CD14-positive monocyte (primary cell): ENCODE measurements around the gene IGFL1. TPM values are rescaled to one million over a fixed set of nuclear protein-coding genes. Genes with fewer than 3 reads are reported as not detected.

Source experiments
- DNase-seq, 3 donors: peaks; one replicate each; pipeline ENCODE4 v3.0.0-alpha.2; 2011 to 2022
- H2AFZ ChIP-seq: 2 replicates; pipeline ENCODE4 v1.6.0; 2012; ENCODE audit warnings: mild to moderate bottlenecking, low read depth, low read length, inconsistent platforms; ENCODE audit not compliant: insufficient read depth, poor library complexity, severe bottlenecking
- H3K27ac ChIP-seq, 2 donors: 1 replicate in 1 of 2; 2 replicates in 1 of 2; pipeline ENCODE4 v1.5.1; 2012 to 2013; ENCODE audit warnings: low read length in 2 of 2, control low read depth in 1 of 2, inconsistent platforms in 1 of 2, low read depth in 1 of 2, mild to moderate bottlenecking in 1 of 2
- H3K27me3 ChIP-seq, 2 donors: one replicate each; pipeline versions ENCODE4 v1.6.0 to v1.6.1; 2011 to 2013; ENCODE audit warnings: low read length in 2 of 2; ENCODE audit not compliant: control insufficient read depth in 2 of 2, insufficient read depth in 2 of 2
- H3K36me3 ChIP-seq, 2 donors: replicated peaks in 1 of 2; 1 replicate in 1 of 2; 2 replicates in 1 of 2; pipeline versions ENCODE4 v1.5.1 to v1.6.1; 2012 to 2013; ENCODE audit warnings: low read length in 2 of 2, control low read depth in 1 of 2, inconsistent platforms in 1 of 2, mild to moderate bottlenecking in 1 of 2; ENCODE audit not compliant: insufficient read depth in 2 of 2, control insufficient read depth in 1 of 2
- H3K4me1 ChIP-seq, 2 donors: 1 replicate in 1 of 2; 2 replicates in 1 of 2; pipeline versions ENCODE4 v1.5.1 to v1.6.1; 2012 to 2013; ENCODE audit warnings: low read length in 2 of 2, control low read depth in 1 of 2, inconsistent platforms in 1 of 2, mild to moderate bottlenecking in 1 of 2, moderate library complexity in 1 of 2; ENCODE audit not compliant: insufficient read depth in 2 of 2, control insufficient read depth in 1 of 2
- H3K4me2 ChIP-seq: replicated peaks from 2 replicates; pipeline ENCODE3; 2012; ENCODE audit warnings: low read length, moderate library complexity, mild to moderate bottlenecking; ENCODE audit not compliant: poor library complexity, severe bottlenecking; ENCODE audit errors: extremely low read depth
- H3K4me3 ChIP-seq, 3 experiments: fragments of 200-600 bp in 1 of 3; sonication (generic) in 1 of 3; replicated peaks in 1 of 3; 1 replicate in 2 of 3; 2 replicates in 1 of 3; pipeline ENCODE4 v1.5.1; 2011 to 2013; ENCODE audit warnings: low read length in 3 of 3, mild to moderate bottlenecking in 3 of 3, control low read depth in 2 of 3, low read depth in 2 of 3, inconsistent platforms in 1 of 3, moderate library complexity in 1 of 3
- H3K79me2 ChIP-seq: 2 replicates; pipeline ENCODE4 v1.6.0; 2012; ENCODE audit warnings: mild to moderate bottlenecking, control low read depth, inconsistent platforms, low read length, moderate library complexity; ENCODE audit not compliant: insufficient read depth
- H3K9ac ChIP-seq: 2 replicates; pipeline ENCODE4 v1.6.0; 2017; ENCODE audit warnings: low read length, mild to moderate bottlenecking; ENCODE audit not compliant: insufficient read depth, poor library complexity, severe bottlenecking
- H3K9me3 ChIP-seq, 2 donors: replicated peaks in 1 of 2; 1 replicate in 1 of 2; 2 replicates in 1 of 2; pipeline versions ENCODE4 v1.5.1 to v1.6.1; 2012 to 2013; ENCODE audit warnings: low read length in 2 of 2, control low read depth in 1 of 2; ENCODE audit not compliant: control insufficient read depth in 1 of 2, insufficient read depth in 1 of 2
- H4K20me1 ChIP-seq: 2 replicates; pipeline ENCODE4 v1.6.0; 2012; ENCODE audit warnings: mild to moderate bottlenecking, low read length, control low read depth, moderate library complexity; ENCODE audit not compliant: insufficient read depth
- H3K27ac Mint-ChIP-seq, 7 donors: one replicate each; pipeline ENCODE4 v1.8.0; 2020; ENCODE audit warnings: mild to moderate bottlenecking in 7 of 7, mixed read lengths in 7 of 7, moderate library complexity in 6 of 7, inconsistent platforms in 2 of 7
- H3K27me3 Mint-ChIP-seq, 3 donors: one replicate each; pipeline ENCODE4 v1.8.0; 2021 to 2022; ENCODE audit warnings: low read depth in 3 of 3, mild to moderate bottlenecking in 3 of 3, mixed read lengths in 3 of 3, moderate library complexity in 3 of 3, inconsistent platforms in 1 of 3
- H3K36me3 Mint-ChIP-seq, 2 donors: one replicate each; pipeline ENCODE4 v1.8.0; 2020; ENCODE audit warnings: mixed read lengths in 2 of 2, inconsistent platforms in 1 of 2, mild to moderate bottlenecking in 1 of 2
- H3K4me1 Mint-ChIP-seq: one replicate; pipeline ENCODE4 v1.8.0; 2020; ENCODE audit warnings: mild to moderate bottlenecking, mixed read lengths
- H3K4me3 Mint-ChIP-seq, 2 donors: one replicate each; pipeline ENCODE4 v1.8.0; 2020; ENCODE audit warnings: mild to moderate bottlenecking in 2 of 2, mixed read lengths in 2 of 2, moderate library complexity in 1 of 2
- H3K9me3 Mint-ChIP-seq, 7 donors: one replicate each; pipeline ENCODE4 v1.8.0; 2020 to 2022; ENCODE audit warnings: mixed read lengths in 7 of 7, mild to moderate bottlenecking in 6 of 7, moderate library complexity in 6 of 7, inconsistent platforms in 2 of 7
- WGBS: methylation state at CpG from one replicate; pipeline ENCODE4 v1.1.5; 2013; ENCODE audit warnings: missing lambda C conversion rate; ENCODE audit not compliant: insufficient coverage; 5-methylcytosine and 5-hydroxymethylcytosine counted together
- intact Hi-C, 2 donors: fragments of 100-400 bp; cut with micrococcal nuclease; formaldehyde crosslinking; loops; one replicate each; pipeline versions ENCODE4 v1.15.0 to v1.15.1; 2023
- polyA plus RNA-seq, 3 donors: library from polyadenylated mRNA; depleted of rRNA in 1 of 3; unstranded in 2 of 3; stranded (reverse) in 1 of 3; fragments of 300-500 nt in 2 of 3; fragments of >200 nt in 1 of 3; fragmentation: Illumina TruSeq in 2 of 3; gene quantifications; 1 replicate in 2 of 3; 2 replicates in 1 of 3; pipeline ENCODE4 v1.2.3, GENCODE V29; 2012 to 2021
- TF ChIP-seq, protein P1 (sequence below): fragments of 200-600 bp; IDR thresholded peaks from one replicate; pipeline ENCODE4 v1.8.0; 2022; ENCODE audit warnings: antibody characterized with exemption, mild to moderate bottlenecking

The IGFL1 gene
- polyA plus RNA-seq, 3 donors = not detected

DNA sequence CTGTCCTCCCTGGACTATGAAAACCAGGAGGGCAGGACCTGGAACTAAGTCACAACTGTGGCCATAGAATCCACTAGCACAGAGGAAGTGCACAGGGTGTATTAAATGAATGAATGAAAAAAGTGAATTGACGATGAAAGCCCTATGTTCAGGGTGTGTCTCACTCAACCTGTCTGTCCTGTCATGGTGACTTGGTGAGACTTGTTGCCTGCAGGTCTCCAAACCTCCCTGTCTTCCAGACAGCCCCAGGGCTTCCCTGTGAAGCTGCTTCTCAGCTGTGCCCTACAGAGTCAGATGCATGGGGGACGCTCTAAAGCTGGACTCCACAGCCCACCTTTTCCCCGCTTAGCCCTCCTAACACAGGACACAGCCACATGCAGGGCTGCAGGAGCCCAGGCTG is 4.8 kb upstream of the IGFL1 start:
- Histone ChIP-seq H4K20me1 (no peaks in the 10 kb centered on the region), H3K27ac (no peak overlapping the region), H3K36me3 (no peaks in the 10 kb centered on the region), H3K9ac (no peak overlapping the region), H3K27me3 (no peaks in the 10 kb centered on the region), H3K4me3 (no peak overlapping the region), H2AFZ (no peak overlapping the region), H3K9me3 (no peaks in the 10 kb centered on the region), H3K79me2 (no peaks in the 10 kb centered on the region), H3K4me2 (no peak overlapping the region), H3K4me1 (no peaks in the 10 kb centered on the region)
- no peak overlapping the region for H3K4me3 Mint-ChIP-seq
- WGBS = 82% methylated on average over 3 of the region's 3 CpGs
- H3K36me3 Mint-ChIP-seq = no peaks in the 10 kb centered on the region
- no peaks in the 10 kb centered on the region for H3K4me1 Mint-ChIP-seq
- peaks cover 7 to 10% (median 8%) of the 10 kb centered on the region in 3 donors for H3K27me3 Mint-ChIP-seq
- H3K27ac Mint-ChIP-seq = peak overlapping the region in 1 of 7 donors; percentile 21
- intact Hi-C loops = no loop called here
- no peak for DNase-seq
- TF ChIP-seq, protein P1, sequence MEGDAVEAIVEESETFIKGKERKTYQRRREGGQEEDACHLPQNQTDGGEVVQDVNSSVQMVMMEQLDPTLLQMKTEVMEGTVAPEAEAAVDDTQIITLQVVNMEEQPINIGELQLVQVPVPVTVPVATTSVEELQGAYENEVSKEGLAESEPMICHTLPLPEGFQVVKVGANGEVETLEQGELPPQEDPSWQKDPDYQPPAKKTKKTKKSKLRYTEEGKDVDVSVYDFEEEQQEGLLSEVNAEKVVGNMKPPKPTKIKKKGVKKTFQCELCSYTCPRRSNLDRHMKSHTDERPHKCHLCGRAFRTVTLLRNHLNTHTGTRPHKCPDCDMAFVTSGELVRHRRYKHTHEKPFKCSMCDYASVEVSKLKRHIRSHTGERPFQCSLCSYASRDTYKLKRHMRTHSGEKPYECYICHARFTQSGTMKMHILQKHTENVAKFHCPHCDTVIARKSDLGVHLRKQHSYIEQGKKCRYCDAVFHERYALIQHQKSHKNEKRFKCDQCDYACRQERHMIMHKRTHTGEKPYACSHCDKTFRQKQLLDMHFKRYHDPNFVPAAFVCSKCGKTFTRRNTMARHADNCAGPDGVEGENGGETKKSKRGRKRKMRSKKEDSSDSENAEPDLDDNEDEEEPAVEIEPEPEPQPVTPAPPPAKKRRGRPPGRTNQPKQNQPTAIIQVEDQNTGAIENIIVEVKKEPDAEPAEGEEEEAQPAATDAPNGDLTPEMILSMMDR = no peak
- no peaks in the 10 kb centered on the region for H3K9me3 Mint-ChIP-seq

DNA sequence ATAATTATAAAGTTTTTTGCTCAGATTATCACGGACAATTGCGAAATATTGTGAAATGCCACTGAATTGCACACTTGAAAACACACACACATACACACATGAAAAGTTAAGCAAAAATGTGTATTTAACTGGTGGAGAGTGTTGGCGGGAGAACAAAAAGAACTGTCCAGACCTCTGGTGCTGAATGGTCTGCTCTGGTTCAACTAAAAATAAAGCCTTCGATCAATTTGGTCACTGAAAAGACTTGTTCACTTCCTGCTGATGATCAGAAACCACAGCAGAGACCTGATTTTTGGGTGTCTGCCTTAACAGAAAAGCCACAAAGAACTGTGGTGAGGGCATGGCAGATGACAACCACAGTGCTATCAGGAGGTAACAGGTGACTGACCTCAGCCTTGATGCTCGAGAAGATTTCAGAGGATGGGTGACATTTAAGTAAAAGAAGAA is 4.0 kb upstream of the IGFL1 start:
- Histone ChIP-seq H3K4me2 (no peak overlapping the region), H3K4me3 (no peak overlapping the region), H2AFZ (no peak overlapping the region), H3K27ac (no peak overlapping the region), H3K9ac (no peak overlapping the region), H3K27me3 (no peaks in the 10 kb centered on the region), H3K4me1 (no peaks in the 10 kb centered on the region), H4K20me1 (no peaks in the 10 kb centered on the region), H3K36me3 (no peaks in the 10 kb centered on the region), H3K79me2 (no peaks in the 10 kb centered on the region), H3K9me3 (no peaks in the 10 kb centered on the region)
- no peak overlapping the region for H3K27ac Mint-ChIP-seq
- TF ChIP-seq, protein P1 = no peak
- peaks cover 6 to 10% (median 7%) of the 10 kb centered on the region in 3 donors for H3K27me3 Mint-ChIP-seq
- H3K4me3 Mint-ChIP-seq = no peak overlapping the region
- no peaks in the 10 kb centered on the region for H3K9me3 Mint-ChIP-seq
- no peaks in the 10 kb centered on the region for H3K4me1 Mint-ChIP-seq
- no peak for DNase-seq
- no peaks in the 10 kb centered on the region for H3K36me3 Mint-ChIP-seq
- intact Hi-C loops = no loop called here
- 10% methylated on average over 1 of the region's 5 CpGs for WGBS
